Epithelial cell of proximal tubule (primary cell): ENCODE data around the gene OSBPL10. TPM values are rescaled to one million over a fixed set of nuclear protein-coding genes. Genes with fewer than 3 reads are reported as not detected.
"Not testable (repeated sequence)": the region's sequence is repeated elsewhere in the genome, so short reads cannot be mapped to it uniquely, and the experiment has no call there.

ENCODE experiments used
- DNase-seq: peaks from one replicate; pipeline ENCODE4 v3.0.0-alpha.2; 2011; ENCODE audit warnings: low read depth
- H3K4me3 ChIP-seq: 2 replicates; pipeline ENCODE4 v1.5.1; 2011; ENCODE audit warnings: low read depth, mild to moderate bottlenecking, low read length
- CTCF ChIP-seq: conservative IDR thresholded peaks from 2 replicates; pipeline ENCODE4 v1.5.1; 2012; ENCODE audit warnings: low read depth, mild to moderate bottlenecking, low read length
- total RNA-seq: library from RNA; depleted of rRNA; stranded (reverse); fragments of >200 nt; gene quantifications from 2 replicates; pipeline ENCODE4 v1.2.3, GENCODE V29; 2015

Gene OSBPL10
- total RNA-seq, 1 donor from 2014 or later = 17.5 TPM

DNA sequence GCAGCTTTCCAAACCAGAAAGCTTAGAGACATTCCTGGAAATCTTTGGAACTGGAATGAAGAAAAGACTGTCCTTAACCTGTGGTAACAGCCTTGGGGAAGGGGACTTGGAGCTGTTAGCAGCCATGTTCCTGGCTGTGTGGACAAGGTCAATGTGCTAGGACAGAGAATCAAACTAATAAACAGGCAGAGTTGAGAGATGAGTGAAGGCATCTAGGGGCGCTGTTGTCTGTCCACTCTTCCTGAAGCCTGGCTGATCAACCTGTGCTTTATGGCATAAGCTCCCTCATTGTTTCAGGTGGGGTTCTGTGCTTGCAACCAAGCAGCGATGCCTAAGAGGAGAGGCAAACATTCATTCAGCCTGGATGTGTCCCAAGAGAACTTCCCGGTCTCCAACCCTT lies 19.8 kb upstream of the OSBPL10 start:
- no peak for TF ChIP-seq CTCF
- H3K4me3 ChIP-seq = no peak overlapping the region
- DNase-seq = no peak

DNA sequence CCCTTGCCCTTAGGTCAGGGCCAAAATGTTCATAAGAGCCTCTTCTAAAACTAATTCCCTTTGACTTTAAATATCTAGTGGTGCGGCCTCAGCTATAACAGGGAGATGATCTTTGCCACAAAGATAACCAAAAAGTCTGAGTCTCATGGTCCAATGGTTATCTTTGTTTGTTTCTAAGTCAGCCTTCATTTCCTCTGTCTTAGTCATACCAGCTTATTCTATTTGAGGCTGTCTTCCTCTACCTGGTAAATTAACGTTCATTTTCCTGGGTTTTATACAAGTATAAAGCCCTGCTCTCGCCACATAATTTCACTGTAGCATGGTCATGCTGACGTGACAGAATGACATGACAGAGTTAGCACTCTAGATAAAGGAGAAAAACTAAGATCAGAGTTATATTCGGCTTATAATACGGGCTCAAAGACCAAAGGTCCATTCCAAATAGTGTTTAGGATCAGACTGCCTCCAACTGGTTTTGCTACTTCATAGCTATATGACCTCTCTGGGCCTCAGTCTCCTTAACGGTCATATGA lies 18.9 kb upstream of the OSBPL10 start:
- DNase-seq = no peak
- no peak overlapping the region for H3K4me3 ChIP-seq
- TF ChIP-seq CTCF = no peak

GRCh38 chr3:31997500-31997899 lies 16.4 kb upstream of the OSBPL10 start:
- no peak overlapping the region for H3K4me3 ChIP-seq
- TF ChIP-seq CTCF = no peak
- DNase-seq = no peak

DNA sequence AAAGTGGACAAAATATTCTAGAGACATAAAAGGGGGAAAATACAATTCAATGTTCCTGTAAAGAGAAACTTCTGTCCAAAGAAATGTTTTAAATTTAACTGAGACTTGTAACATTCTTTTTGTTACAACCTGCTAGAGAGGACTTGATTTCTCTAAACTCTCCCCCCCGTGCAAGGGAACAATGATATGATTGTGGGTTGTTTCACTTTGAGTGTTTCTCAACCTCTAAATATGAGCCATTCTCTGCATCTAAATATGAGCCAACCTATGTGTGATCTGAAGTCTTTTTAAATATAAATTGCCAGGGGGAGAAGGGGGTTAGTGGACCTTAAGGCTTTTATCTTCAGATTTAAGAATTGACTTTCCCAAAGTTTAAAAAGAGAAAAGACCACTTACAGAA lies 15.1 kb upstream of the OSBPL10 start:
- no peak for TF ChIP-seq CTCF
- DNase-seq = no peak
- H3K4me3 ChIP-seq = no peak overlapping the region

- DNase-seq, H3K4me3 ChIP-seq: not testable (repeated sequence)
Observed at GRCh38 chr3:31995026-31995425, 14.0 kb upstream of the OSBPL10 start.

DNA sequence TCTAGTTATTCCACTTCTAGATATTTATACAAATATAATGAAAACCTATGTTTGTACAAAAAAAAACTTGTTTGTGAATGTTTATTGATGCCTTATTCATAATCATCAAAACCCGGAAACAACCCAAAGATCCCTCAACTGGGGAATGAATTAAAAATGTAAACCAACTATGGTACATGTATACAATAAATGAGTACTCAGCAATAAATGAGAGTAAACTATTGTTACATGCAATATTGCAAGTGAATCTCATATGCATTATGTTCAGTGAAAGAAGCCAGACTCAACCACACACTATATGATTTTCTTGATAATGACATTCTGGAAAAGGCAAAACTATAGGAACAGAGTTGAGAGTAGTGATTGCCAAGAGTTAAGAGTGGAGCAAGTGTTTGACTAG lies 12.8 kb upstream of the OSBPL10 start:
- H3K4me3 ChIP-seq = no peak overlapping the region
- TF ChIP-seq CTCF = no peak
- DNase-seq = no peak

GRCh38 chr3:31992995-31993394 lies 11.9 kb upstream of the OSBPL10 start:
- H3K4me3 ChIP-seq, DNase-seq: not testable (repeated sequence)

DNA sequence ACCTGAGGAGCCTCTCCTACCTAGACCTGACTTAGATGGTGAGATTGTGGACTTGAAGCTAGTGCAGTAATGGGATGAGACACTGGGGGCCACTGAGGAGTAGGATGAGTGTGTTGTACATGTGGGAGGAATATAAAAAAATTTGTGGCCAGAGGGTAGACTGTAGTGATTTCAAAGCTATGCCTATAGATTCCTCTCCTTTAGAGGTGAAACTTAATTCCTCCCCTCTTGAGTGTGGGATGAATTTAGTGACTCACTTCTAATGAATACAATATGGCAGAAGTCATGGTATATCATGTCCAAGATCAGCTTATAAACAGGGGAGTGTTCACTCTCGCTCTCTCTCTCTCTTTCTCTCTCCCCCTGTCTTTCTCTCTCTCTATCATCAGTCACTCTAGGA lies 7.2 kb upstream of the OSBPL10 start:
- no peak for TF ChIP-seq CTCF
- no peak overlapping the region for H3K4me3 ChIP-seq
- DNase-seq = no peak
